ENCODE results near the gene UBA5. TPM values are rescaled to one million over a fixed set of nuclear protein-coding genes. Genes with fewer than 3 reads are reported as not detected.
A peak's percentile ranks its signal among the peaks of the same experiment; 100 is the strongest.
"Not testable (repeated sequence)": the region's sequence is repeated elsewhere in the genome, so short reads cannot be mapped to it uniquely, and the experiment has no call there.

The UBA5 gene
- 33.6 TPM for total RNA-seq

DNA sequence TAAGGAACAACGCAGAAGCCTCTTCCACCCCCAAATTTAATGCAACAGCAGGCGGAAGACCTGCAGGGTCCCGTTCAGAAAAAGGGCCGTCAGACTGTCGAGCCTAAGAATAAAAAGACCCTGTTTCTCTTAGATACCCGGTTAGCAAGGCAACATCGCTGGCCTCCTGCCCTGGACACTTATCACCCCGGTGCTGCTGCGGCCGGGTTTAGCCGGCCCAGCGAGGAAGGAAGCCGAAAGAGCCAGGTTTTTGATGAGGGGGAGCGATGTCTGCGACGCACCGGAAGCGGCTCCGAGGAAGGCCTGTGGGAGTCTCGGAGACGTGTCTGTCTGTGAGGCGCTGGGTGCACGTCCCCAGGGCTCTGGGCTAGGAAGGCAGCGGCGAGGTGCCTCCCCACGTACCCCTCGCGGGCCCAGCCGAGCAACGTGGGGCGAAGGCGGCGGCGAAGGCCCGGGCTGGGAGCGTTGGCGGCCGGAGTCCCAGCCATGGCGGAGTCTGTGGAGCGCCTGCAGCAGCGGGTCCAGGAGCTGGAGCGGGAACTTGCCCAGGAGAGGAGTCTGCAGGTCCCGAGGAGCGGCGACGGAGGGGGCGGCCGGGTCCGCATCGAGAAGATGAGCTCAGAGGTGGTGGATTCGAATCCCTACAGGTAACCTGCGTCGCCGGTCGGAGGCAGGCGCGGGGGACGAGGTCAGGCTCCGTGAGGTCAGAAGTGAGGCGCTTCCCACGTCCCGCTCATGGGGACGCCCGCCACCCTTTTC lies at the start of gene UBA5:
UBA5 (plus strand) TSS at position 278 of the 759 bp plus-strand sequence; CDS start at position 487, 209 bp downstream.
- peak; percentile 55 for DNase-seq (ENCODE audit: low spot score)

- DNase-seq (ENCODE audit: low spot score): not testable (repeated sequence)
Observed at GRCh38 chr3:132615301-132615700, 44.8 kb upstream of the UBA5 start.

DNA sequence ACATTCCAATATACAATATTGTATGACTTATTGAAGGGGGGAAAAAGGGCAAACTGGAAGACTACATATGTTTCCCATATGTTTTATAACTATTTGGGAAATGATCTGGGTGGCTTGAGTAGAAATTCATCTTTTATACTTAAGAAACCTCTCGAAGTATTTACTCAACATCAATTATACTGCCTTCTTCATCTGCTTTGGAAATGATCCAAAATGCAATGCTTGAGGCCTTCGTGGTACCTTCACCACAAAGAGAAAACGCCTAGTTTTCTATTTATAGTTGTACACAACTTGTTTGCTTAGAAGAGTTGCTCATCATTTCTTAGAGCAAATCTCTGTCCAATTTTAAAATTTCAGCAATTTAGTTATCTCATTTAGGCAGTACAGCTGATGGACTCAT lies 44.2 kb upstream of the UBA5 start:
- no peak for DNase-seq (ENCODE audit: low spot score)

DNA sequence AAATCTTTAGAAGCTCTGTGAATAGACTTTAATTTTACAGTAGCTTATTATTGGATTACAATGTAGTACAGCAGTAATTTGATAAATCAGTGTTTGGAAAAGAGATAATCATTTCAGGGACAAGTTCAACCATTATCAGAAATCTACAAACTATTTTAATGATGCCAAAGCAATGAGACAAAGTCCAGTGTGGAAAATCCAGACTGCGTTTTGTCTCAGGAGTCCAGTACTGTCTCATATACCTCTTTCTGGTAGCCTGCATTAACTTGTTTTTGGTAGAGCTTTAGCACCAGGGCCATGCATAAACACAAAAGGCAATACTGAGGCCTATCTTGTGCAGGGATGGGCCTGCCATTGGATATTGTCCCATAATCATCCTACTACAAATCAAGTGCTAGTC lies 43.3 kb upstream of the UBA5 start:
- no peak for DNase-seq (ENCODE audit: low spot score)

DNA sequence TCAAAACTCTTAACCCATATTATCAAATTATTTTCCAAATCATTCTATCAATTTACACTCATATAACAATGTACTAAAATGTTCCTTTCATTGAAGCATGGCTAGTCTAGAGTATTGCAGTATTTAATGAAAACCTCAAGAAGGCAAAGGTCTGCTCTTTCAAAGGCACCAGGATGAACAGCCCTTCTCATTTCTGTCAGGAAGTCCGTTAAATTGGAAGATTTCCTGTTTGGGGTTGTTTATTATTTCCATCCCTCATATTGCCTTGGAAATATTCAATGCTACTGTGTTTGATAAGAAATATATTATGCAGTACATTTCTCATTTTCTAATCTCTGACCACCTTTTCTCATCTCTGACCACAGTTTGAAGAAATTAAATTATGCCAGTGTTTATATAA lies 38.0 kb upstream of the UBA5 start:
- DNase-seq (ENCODE audit: low spot score): no peak

DNA sequence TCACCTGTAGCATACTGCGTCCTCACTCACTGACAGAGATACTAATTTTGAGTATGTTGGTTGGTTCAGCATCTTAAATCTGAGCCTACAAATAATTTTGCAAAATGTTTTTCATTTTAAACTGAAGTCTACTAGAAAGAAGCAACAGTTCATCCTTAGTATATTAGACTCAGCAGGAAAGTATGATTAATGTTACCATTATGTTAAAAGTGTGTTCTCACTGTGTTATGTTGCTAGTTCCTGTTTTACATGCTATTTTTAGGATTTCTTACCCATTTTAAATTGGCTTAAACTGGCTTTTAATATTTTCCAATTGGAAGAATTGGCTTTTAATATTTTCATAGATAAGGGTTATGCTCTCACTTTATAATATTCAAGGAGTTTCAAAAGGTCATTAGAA lies 37.4 kb upstream of the UBA5 start:
- no peak for DNase-seq (ENCODE audit: low spot score)

GRCh38 chr3:132623646-132624045 lies 36.5 kb upstream of the UBA5 start:
- DNase-seq (ENCODE audit: low spot score): no peak

GRCh38 chr3:132624790-132625189 lies 35.3 kb upstream of the UBA5 start:
- no peak for DNase-seq (ENCODE audit: low spot score)

- DNase-seq (ENCODE audit: low spot score): no peak
Observed at GRCh38 chr3:132625613-132626012, 34.5 kb upstream of the UBA5 start.

- no peak for DNase-seq (ENCODE audit: low spot score)
Observed at GRCh38 chr3:132626955-132627354, 33.2 kb upstream of the UBA5 start.

DNA sequence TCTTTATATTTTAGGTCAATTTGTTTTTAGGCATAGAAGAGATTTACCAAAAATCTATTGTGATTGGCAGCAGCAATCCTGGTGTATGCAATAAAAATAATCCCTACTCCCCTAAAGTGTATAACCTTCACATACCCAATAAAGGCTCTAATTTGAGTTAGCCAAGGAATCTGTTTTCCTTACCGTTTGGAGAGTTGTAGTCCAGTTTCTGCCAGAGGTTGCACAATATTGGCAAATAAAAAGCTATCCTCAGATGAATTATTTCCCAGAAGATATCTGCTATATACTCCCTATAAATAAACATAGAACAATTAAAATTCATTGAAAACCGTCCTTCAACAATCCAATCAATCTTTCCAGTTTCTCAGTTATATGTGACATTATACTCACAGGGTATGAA lies 32.0 kb upstream of the UBA5 start:
- no peak for DNase-seq (ENCODE audit: low spot score)

DNA sequence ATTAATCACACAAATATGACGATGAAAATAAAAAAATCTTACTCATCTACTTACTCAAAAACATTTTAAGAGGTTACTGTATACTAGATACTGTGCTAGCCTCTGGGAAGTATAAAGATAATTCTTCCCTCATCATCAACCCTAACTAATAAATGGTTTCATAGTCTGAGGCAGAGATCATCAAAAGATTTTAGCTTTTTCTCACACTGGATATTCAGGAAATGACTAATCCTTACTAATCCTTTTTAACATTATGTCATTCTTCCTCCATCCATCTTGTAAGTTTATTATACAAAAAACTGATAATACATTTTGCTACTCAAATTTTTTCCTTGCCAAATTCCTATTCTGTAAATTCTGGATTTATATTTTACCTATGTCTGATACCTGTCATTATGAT lies 30.2 kb upstream of the UBA5 start:
- DNase-seq (ENCODE audit: low spot score): no peak

DNA sequence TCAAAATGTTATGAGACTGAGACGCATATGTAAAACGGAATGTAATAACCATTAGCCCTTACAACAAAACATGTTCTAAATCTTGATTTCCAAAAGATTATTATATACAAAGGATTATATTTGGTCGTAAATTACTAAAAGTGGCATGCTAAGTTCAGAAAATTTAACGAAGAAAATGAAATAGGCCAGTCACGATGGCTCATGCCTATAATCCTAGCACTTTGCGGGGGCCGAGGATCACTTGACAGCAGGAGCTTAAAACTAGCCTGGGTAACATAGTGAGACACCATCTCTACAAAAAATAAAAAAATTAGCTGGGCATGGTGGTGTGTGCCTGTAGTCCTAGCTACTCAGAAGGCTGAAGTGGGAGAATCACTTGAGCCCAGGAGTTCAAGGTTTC lies 29.5 kb upstream of the UBA5 start:
- no peak for DNase-seq (ENCODE audit: low spot score)

GRCh38 chr3:132635052-132635451 lies 25.1 kb upstream of the UBA5 start:
- DNase-seq (ENCODE audit: low spot score): no peak

DNA sequence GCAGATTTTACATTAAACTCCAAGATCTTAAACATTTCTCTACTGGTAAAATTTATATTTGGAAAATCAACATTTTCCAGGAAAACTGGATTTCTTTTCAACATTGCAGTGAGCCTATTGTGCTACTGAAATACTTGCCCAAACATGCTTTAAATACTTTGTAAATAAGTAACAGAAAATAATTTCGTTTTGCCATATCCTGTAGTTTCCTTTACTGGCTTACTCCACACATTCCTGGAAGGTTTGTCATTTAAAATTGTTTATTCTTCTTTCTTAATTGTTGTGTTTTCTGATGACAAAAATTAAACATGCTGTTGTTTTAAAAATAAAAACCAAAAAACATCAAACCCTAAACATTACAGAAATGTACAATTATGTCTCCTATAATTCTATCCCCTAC lies 22.5 kb upstream of the UBA5 start:
- no peak for DNase-seq (ENCODE audit: low spot score)

GRCh38 chr3:132638706-132639105 lies 21.4 kb upstream of the UBA5 start:
- DNase-seq (ENCODE audit: low spot score): no peak

DNA sequence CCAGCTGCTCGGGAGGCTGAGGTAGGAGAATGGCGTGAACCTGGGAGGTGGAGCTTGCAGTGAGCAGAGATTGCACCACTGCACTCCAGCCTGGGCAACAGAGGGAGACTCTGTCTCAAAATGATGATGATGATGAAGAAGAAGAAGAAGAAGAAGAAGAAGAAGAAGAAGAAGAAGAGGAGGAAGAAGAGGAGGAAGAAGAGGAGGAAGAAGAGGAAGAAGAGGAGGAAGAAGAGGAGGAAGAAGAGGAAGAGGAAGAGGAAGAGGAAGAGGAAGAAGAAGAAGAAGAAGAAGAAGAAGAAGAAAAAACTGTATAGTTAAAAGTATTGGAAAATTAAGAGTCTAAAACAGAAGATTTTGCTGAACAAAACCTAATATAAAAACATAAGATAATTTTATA lies 18.7 kb upstream of the UBA5 start:
- DNase-seq (ENCODE audit: low spot score): not testable (repeated sequence)

DNA sequence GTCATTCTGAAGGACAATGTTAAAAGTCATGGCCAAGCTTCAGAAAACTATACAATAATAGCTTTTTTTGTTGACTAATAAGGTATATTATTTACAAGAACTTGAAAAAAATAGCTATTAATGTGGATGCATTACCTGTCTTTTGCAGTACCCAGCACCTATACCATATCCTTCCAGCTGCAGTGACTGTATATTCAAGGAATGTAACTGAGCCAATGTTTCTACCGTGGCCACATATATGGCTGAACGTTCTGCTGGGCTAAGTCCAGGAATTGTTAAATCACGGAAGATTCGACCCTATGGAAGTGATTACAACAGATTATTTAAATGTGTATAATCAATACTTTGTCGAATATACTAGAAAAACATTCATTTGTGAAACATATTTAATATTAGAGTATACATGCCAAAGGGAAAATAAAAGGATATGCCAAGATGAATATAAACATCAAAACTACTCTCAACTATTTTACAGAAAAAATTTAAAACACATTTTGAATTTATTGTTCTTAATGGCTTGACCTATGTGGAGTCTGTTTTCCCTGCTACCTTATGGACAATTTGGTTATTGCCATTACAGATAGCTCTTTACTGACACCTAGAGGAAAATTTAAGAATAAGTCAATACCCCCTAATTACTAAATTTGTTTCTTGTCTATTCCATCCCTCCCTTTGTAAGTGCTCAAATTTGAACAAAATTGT lies 18.1 kb upstream of the UBA5 start:
- no peak for DNase-seq (ENCODE audit: low spot score)

GRCh38 chr3:132642539-132642847 lies 17.6 kb upstream of the UBA5 start:
- DNase-seq (ENCODE audit: low spot score): no peak

DNA sequence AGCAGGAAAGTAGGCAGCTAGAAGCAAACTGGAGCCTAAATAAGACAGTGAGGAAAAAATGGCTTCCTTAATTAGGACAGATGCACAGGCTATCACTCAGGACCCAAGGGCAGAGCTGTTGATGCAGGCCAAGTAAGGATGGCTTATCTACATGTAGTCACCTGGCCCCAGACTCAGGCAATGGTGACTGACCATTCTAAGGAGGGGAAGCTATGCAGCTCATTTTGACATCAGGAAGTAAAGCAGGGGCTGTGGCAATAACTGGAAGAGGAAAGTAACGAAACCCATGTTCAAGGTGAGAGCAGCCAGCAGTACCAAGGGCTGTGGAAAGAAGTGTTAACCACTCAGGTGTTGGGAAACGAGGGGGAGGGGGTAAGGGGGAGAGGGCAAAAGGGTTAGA lies 16.8 kb upstream of the UBA5 start:
- no peak for DNase-seq (ENCODE audit: low spot score)

- DNase-seq (ENCODE audit: low spot score): no peak
Observed at GRCh38 chr3:132645058-132645457, 15.1 kb upstream of the UBA5 start.

GRCh38 chr3:132650153-132650552 lies 10.0 kb upstream of the UBA5 start:
- no peak for DNase-seq (ENCODE audit: low spot score)

DNA sequence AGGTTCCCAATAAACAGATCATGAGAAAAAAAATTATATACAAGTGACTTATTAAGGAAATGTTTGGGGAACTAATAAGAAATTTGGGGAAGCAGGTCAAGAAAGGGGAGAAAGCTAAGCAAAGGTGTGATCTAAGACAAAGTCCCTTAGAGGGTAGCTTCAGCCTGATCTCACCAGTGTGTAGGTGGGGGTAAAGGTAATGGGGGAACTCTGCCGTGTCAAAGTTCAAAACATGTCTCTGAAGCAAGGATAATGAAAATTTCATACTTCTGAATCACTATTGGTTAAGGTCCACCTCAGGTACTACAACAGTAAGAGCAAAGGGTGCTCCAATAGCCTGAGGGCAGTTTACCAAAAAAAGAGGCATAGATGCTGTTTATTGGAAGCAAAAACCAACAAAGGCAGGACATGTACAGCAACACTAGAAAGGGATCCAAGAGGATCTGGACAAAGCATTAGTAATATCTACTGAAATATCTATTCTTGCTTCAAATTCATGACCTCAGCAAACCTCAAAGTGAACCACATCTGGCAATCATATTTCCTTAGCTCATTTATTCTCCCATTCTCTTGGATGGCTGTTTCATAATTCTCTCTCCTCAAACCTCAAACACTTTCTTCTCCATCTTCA lies 7.4 kb upstream of the UBA5 start:
- DNase-seq (ENCODE audit: low spot score): no peak

Measured in mucosa of gallbladder (tissue), 1 donor.